GM18520 (cell line): ENCODE data around the gene LRSAM1.

Source experiments
- ATAC-seq: cut with Tn5 transposase; IDR thresholded peaks from one replicate; pipeline ENCODE4 v1.9.1; 2021; ENCODE audit not compliant: unreplicated experiment

The LRSAM1 gene

GRCh38 chr9:127548352-127548881 is 97.1 kb downstream of the LRSAM1 start:
- ATAC-seq: no peak

- ATAC-seq: no peak
Measured at GRCh38 chr9:127549218-127549617, 97.9 kb downstream of the LRSAM1 start.

- no peak for ATAC-seq
Measured at GRCh38 chr9:127549751-127550150, 98.4 kb downstream of the LRSAM1 start.

- ATAC-seq: no peak
Measured at GRCh38 chr9:127550282-127550681, 99.0 kb downstream of the LRSAM1 start.

- no peak for ATAC-seq
Measured at GRCh38 chr9:127550751-127551150, 99.4 kb downstream of the LRSAM1 start.
